Gastrocnemius medialis (tissue), 4 donors: ENCODE measurements around the gene TUBA3D. TPM values are rescaled to one million over a fixed set of nuclear protein-coding genes. Genes with fewer than 3 reads are reported as not detected.
"Not testable (repeated sequence)": the region's sequence is repeated elsewhere in the genome, so short reads cannot be mapped to it uniquely, and the experiment has no call there.

Source experiments
- ATAC-seq, 2 donors: fragments of 150-250 bp; one replicate each; pipeline ENCODE4 v1.9.1; 2016
- DNase-seq, 2 donors: peaks; one replicate each; pipeline ENCODE4 v3.0.0-alpha.2; 2019
- H3K27ac ChIP-seq, 4 donors: fragments of 200-600 bp; sonication (generic); 1 replicate in 1 of 4; 2 replicates in 3 of 4; pipeline ENCODE4 v1.5.1; 2016 to 2018; ENCODE audit warnings: mild to moderate bottlenecking in 2 of 4, moderate library complexity in 1 of 4
- H3K27me3 ChIP-seq, 3 donors: fragments of 200-600 bp; sonication (generic) in 2 of 3; 1 replicate in 1 of 3; 2 replicates in 2 of 3; pipeline versions ENCODE4 v1.5.1 to v1.6.0; 2016 to 2019; ENCODE audit warnings: mild to moderate bottlenecking in 1 of 3, moderate library complexity in 1 of 3
- H3K36me3 ChIP-seq, 2 donors: fragments of 200-600 bp; sonication (generic) in 1 of 2; one replicate each; pipeline ENCODE4 v1.5.1; 2017 to 2018
- H3K4me1 ChIP-seq, 2 donors: fragments of 200-600 bp; sonication (generic) in 1 of 2; one replicate each; pipeline ENCODE4 v1.5.1; 2016 to 2017; ENCODE audit warnings: mild to moderate bottlenecking in 2 of 2
- H3K4me3 ChIP-seq, 4 donors: fragments of 200-600 bp; sonication (generic) in 3 of 4; 1 replicate in 1 of 4; 2 replicates in 3 of 4; pipeline ENCODE4 v1.5.1; 2016 to 2019; ENCODE audit warnings: mild to moderate bottlenecking in 2 of 4
- H3K9me3 ChIP-seq, 3 donors: fragments of 200-600 bp; sonication (generic) in 2 of 3; 1 replicate in 1 of 3; 2 replicates in 2 of 3; pipeline ENCODE4 v1.5.1; 2016 to 2019
- CTCF ChIP-seq, 5 experiments: fragments of 450-650 bp in 3 of 5; fragments of 200-600 bp in 2 of 5; sonication (generic) in 2 of 5; IDR thresholded peaks in 4 of 5; conservative IDR thresholded peaks in 1 of 5; 1 replicate in 4 of 5; 2 replicates in 1 of 5; pipeline ENCODE4 v1.5.1; 2016 to 2019; ENCODE audit warnings: antibody characterized with exemption in 5 of 5, mild to moderate bottlenecking in 3 of 5, moderate library complexity in 3 of 5
- POLR2A ChIP-seq, 2 donors: fragments of 450-650 bp; IDR thresholded peaks; one replicate each; pipeline ENCODE4 v1.6.1; 2017; ENCODE audit warnings: antibody characterized with exemption in 2 of 2, mild to moderate bottlenecking in 2 of 2, moderate library complexity in 2 of 2
- in situ Hi-C, 4 donors: fragments of 200-750 bp; cut with MboI; loops; one replicate each; pipeline versions ENCODE4 v1.15.0 to v1.8.0; 2017; ENCODE audit warnings: low sequenced_read_pairs in 4 of 4
- intact Hi-C: fragments of 100-400 bp; cut with DNase I; formaldehyde crosslinking; loops from one replicate; pipeline ENCODE4 v1.15.1; 2023; ENCODE audit warnings: low total_unique reads
- total RNA-seq, 4 donors: library from RNA; depleted of rRNA; stranded (reverse); fragments of >200 nt; gene quantifications; one replicate each; pipeline versions ENCODE4 v1.1.0 to v1.2.3, GENCODE V29; 2016

TUBA3D gene
- total RNA-seq, 4 donors from 2014 or later: 1.4 TPM; not detected in 3

DNA sequence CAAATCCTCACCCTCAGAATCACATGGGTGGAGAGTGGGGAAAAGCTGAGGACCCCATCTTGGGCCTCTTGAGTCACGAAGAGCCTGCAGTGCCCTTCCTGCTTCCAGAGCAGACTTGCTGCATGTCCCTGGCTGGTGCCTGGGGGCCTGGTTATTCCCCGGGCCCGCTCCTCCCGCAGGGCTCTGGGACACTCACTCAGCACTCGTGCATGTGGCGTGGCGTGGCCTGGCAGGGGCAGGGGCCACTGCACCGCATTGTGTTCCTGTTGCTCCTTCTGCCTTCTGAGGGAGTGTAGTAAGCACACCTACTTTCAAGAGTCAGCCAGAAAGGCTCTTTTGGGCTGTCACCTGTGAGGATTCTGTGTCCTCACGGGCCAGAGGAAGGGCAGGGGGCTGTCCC lies 33.7 kb downstream of the TUBA3D start:
- no peak for TF ChIP-seq POLR2A (IDR thresholded peaks at IDR 0.05)
- TF ChIP-seq CTCF (IDR thresholded peaks at IDR 0.05 in 4 of 5, conservative IDR thresholded peaks at IDR 0.05 in 1 of 5): no peak
- in situ Hi-C loops (no loop called here), intact Hi-C loops (no loop called here)
- ATAC-seq: no peak
- no peak for DNase-seq
- H3K36me3 ChIP-seq: peaks cover 0 to 32% of the 10 kb centered on the region in 2 donors
- no peak overlapping the region for H3K4me3 ChIP-seq
- no peaks in the 10 kb centered on the region for H3K27me3 ChIP-seq
- no peak overlapping the region for H3K27ac ChIP-seq
- no peaks in the 10 kb centered on the region for H3K4me1 ChIP-seq
- H3K9me3 ChIP-seq: no peaks in the 10 kb centered on the region

- H3K4me3 ChIP-seq, ATAC-seq, H3K4me1 ChIP-seq, DNase-seq, H3K9me3 ChIP-seq, in situ Hi-C loops, H3K27ac ChIP-seq, H3K27me3 ChIP-seq, intact Hi-C loops: not testable (repeated sequence)
- H3K36me3 ChIP-seq: peaks cover 0 to 22% of the 10 kb centered on the region in 2 donors
Measured at GRCh38 chr2:131511291-131511968, 35.5 kb downstream of the TUBA3D start.

DNA sequence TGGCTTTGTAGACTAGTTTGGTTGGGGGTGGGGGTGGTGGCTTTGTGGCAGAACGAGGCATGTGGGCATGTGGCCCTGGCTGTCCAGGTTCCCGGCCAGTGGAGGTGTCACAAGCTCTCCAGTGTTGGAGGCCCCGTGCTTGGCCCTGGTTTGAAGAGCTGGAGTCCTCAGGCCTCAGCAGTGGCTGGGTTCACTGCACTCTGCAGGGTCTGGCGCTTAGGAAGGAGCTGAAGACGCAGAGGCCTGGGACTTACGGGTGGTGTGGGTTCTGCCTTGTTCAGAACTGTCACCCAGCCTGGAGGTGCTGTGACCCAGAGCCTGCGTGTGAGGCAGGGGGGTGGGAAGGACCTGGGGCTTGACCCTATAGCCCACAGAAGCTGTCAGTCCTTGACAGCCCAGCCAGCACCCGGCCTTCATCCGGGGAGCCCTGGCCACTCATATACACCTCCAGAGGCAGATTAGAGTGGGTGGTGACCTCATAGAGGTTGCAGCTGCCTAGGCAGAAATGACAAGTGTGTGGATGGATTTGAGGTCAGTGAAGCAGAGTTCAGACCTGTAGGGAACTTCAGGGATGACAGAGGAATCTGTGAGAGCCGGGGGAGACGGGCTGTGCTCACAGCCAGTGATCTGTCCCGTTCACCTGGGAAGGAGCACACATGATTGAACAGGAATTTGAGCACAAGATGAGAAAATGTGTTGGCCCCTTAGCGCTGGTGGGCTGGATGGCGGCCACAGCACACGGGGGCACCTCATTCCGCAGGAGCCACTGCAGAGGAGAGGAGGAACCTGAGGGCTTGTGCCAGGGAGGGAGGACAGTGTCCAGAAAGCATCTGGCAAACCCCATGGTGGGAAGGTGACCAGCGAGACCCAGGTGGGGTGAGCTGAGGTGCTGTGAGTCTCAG lies 36.3 kb downstream of the TUBA3D start:
- H3K27me3 ChIP-seq, H3K4me3 ChIP-seq, H3K9me3 ChIP-seq, H3K4me1 ChIP-seq, DNase-seq, in situ Hi-C loops, intact Hi-C loops, ATAC-seq, H3K27ac ChIP-seq: not testable (repeated sequence)
- peaks cover 0 to 24% of the 10 kb centered on the region in 2 donors for H3K36me3 ChIP-seq

DNA sequence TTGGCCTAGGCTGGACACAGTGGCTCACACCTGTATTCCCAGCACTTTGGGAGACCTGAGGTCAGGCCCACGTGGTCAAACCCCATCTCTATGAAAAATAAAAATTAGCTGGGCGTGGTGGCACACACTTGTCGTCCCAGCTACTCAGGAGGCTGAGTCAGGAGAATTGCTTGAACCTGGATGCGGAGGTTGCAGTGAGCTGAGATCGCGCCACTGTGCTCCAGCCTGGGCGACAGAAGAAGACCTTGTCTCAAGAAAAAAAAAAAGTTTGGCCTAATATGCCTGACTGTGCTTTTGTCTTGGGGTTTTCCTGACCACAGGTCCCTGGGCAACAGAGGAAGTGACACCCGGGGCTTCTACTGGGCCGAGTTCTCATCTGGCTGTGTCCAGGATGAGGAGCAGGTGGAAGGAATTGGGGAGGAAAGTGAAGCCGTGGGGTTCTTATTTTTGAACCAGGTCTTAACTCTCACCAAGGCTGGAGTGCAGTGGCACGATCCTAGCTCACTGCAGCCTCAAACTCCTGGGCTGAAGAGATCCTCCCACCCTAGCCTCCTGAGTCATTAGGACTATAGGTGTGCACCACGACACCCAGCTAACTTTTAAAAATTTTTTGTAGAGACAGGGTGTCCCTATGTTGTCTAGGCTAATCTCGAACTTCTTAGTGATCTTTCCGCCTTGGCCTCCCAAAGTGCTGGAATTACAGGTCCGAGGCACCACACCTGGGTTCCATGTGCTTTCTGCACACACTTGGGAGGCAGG lies 38.7 kb downstream of the TUBA3D start:
- H3K4me1 ChIP-seq, H3K27ac ChIP-seq, H3K9me3 ChIP-seq, in situ Hi-C loops, H3K27me3 ChIP-seq, DNase-seq, ATAC-seq, H3K4me3 ChIP-seq, intact Hi-C loops: not testable (repeated sequence)
- H3K36me3 ChIP-seq: peaks cover 0 to 19% of the 10 kb centered on the region in 2 donors

GRCh38 chr2:131515235-131515634 lies 39.3 kb downstream of the TUBA3D start:
- ATAC-seq, H3K27me3 ChIP-seq, H3K27ac ChIP-seq, H3K9me3 ChIP-seq, H3K4me1 ChIP-seq, in situ Hi-C loops, DNase-seq, H3K4me3 ChIP-seq, intact Hi-C loops: not testable (repeated sequence)
- peaks cover 0 to 17% of the 10 kb centered on the region in 2 donors for H3K36me3 ChIP-seq

DNA sequence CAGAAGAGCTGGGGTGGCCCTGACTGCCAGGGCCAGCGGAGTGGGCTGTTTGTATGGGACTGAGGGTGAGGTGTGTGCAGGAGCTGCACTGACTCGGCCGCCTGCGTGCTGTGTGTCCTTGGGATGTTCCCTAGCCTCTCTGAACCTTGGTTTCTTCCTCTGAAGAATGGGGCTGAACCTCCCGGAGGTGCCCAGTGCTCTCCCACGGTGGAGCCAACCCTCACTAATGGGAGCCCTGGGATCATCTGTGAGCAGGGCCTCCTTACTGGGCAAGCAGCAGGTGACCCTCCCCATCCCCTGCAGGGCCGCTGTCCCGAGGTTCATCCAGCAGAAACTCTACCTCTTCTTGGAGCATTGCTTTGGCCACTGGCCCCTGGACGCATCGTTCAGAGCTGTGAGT lies 40.1 kb downstream of the TUBA3D start:
- H3K9me3 ChIP-seq: no peaks in the 10 kb centered on the region
- in situ Hi-C loops: no loop called here
- peaks cover 0 to 17% of the 10 kb centered on the region in 2 donors for H3K36me3 ChIP-seq
- no peaks in the 10 kb centered on the region for H3K4me1 ChIP-seq
- no peak for ATAC-seq
- H3K27me3 ChIP-seq: no peaks in the 10 kb centered on the region
- DNase-seq: no peak
- no peak overlapping the region for H3K27ac ChIP-seq
- TF ChIP-seq POLR2A (IDR thresholded peaks at IDR 0.05) (no peak), CTCF (IDR thresholded peaks at IDR 0.05 in 4 of 5, conservative IDR thresholded peaks at IDR 0.05 in 1 of 5) (no peak)
- intact Hi-C loops: no loop called here
- no peak overlapping the region for H3K4me3 ChIP-seq

DNA sequence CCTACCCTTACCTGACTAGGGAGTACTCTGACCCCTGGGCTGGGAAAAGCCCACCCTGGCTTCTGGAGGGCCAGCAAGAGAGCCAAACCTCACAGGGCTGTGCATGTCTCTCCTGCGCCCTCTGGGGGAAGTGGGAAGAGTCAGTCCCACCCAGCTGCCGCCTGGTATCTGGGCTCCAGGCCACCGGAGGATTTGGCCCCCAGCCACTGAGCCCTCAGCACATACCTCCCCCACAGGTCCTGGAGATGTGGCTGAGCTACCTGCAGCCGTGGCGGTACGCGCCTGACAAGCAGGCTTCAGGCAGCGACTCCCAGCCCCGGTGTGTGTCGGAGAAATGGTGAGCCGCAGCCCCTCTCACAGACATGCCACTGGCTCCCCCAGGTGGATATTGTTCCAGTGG lies 40.7 kb downstream of the TUBA3D start:
- intact Hi-C loops, DNase-seq, H3K9me3 ChIP-seq, ATAC-seq, H3K4me3 ChIP-seq, H3K27ac ChIP-seq, H3K4me1 ChIP-seq, H3K27me3 ChIP-seq, in situ Hi-C loops: not testable (repeated sequence)
- peaks cover 0 to 17% of the 10 kb centered on the region in 2 donors for H3K36me3 ChIP-seq
